Large intestine (tissue), 3 donors: ENCODE measurements around the gene ARMCX2. TPM values are rescaled to one million over a fixed set of nuclear protein-coding genes. Genes with fewer than 3 reads are reported as not detected.
"Not testable (repeated sequence)": the region's sequence is repeated elsewhere in the genome, so short reads cannot be mapped to it uniquely, and the experiment has no call there.

Experiments
- DNase-seq, 2 donors: peaks; one replicate each; pipeline versions ENCODE4 v3.0.0 to v3.0.0-alpha.2; 2013
- H3K27ac ChIP-seq: one replicate; pipeline ENCODE4 v1.5.1; 2013; ENCODE audit warnings: low read length
- H3K27me3 ChIP-seq: 2 replicates; pipeline ENCODE4 v1.6.1; 2013; ENCODE audit warnings: low read length; ENCODE audit not compliant: control insufficient read depth, insufficient read depth
- H3K36me3 ChIP-seq: 2 replicates; pipeline ENCODE4 v1.6.1; 2013; ENCODE audit warnings: low read length; ENCODE audit not compliant: control insufficient read depth, insufficient read depth
- H3K4me1 ChIP-seq: one replicate; pipeline ENCODE4 v1.6.1; 2013; ENCODE audit warnings: low read length; ENCODE audit not compliant: control insufficient read depth, insufficient read depth
- H3K4me3 ChIP-seq: one replicate; pipeline ENCODE4 v1.5.1; 2013; ENCODE audit warnings: low read length
- H3K9me3 ChIP-seq: one replicate; pipeline ENCODE4 v1.6.1; 2013; ENCODE audit warnings: mild to moderate bottlenecking, low read depth, low read length, moderate library complexity; ENCODE audit not compliant: control insufficient read depth
- WGBS: methylation state at CpG from one replicate; pipeline ENCODE4 v1.1.5; 2013; ENCODE audit warnings: low lambda C conversion rate; ENCODE audit not compliant: insufficient coverage; 5-methylcytosine and 5-hydroxymethylcytosine counted together
- polyA plus RNA-seq: library from polyadenylated mRNA; unstranded; fragments of 120-200 nt; gene quantifications from one replicate; pipeline ENCODE4 v1.2.1, GENCODE V29; 2013

The ARMCX2 gene
- polyA plus RNA-seq, 1 donor, result 39.7 TPM

DNA sequence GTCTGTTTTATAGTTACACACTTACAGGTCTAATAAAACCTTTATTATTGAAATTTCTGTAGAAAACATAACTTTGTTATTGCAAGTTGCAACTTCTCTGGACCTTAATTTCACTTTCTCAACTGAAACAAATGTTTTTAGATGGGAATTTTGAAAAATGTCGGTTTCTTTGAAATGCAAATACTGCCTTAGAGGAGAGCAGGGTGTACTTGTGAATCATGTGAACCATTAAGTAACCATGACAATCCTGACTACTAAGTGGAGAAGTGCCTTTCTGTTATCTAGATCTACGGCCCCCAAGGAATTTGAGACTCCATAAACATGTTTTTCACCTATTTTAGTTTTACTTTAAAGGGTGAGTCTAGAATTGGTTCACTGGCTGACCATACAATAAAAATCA lies 8.5 kb upstream of the ARMCX2 start:
- no peaks in the 10 kb centered on the region for H3K4me1 ChIP-seq
- H3K9me3 ChIP-seq, result no peaks in the 10 kb centered on the region
- H3K4me3 ChIP-seq, result no peak overlapping the region
- no peak for DNase-seq
- no CpG with 5 or more reads among the region's 2 CpGs for WGBS
- H3K36me3 ChIP-seq, result no peaks in the 10 kb centered on the region
- no peak overlapping the region for H3K27ac ChIP-seq
- H3K27me3 ChIP-seq, result no peaks in the 10 kb centered on the region

DNA sequence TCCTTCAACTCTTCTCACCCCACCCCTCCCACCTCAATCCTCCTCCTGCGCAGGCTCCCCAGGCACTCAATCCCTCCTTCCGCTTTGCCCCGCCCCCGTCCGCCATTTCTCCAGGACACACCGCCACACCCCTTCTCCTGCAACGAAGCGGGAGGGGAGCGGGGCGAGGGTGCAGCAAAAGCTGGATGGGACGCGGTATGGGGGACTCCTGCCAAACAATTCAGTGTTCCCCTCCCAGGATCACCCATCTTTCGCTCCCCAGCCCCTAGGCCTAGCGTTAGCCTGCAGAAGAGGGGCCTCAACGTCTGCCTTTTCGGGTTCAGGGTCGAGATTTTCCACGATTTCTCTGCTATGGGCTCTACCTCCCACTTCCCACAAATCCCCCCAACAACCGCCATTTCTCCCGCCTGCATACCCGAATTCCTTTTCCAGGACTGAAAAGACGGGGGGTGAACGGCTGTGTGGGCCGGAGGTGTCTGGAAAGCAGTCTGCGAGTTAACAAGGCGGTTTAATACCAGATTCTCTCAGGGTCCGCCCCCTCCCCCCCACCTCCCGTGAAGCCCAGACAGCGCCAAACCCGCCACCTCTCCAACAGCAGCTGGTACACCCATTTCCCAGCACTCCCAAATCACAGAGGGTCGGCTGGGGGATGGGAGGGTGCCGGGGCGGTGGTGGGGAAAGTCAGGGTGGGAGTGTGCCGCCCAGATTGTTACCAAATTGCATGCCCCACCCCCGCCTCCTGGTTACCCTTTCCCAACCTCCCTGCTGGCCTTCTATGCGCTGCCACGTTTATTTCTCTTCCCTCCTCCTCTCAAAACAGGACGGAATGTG lies 774 bp downstream of the ARMCX2 start:
- WGBS, result no CpG with 5 or more reads among the region's 38 CpGs
- DNase-seq, result peak; percentile 60 to 70
- no peaks in the 10 kb centered on the region for H3K4me1 ChIP-seq
- peaks cover 9% of the 10 kb centered on the region for H3K36me3 ChIP-seq
- H3K27ac ChIP-seq, result peak overlapping the region; percentile 52
- peak overlapping the region; percentile 80 for H3K4me3 ChIP-seq
- no peaks in the 10 kb centered on the region for H3K9me3 ChIP-seq
- no peaks in the 10 kb centered on the region for H3K27me3 ChIP-seq

DNA sequence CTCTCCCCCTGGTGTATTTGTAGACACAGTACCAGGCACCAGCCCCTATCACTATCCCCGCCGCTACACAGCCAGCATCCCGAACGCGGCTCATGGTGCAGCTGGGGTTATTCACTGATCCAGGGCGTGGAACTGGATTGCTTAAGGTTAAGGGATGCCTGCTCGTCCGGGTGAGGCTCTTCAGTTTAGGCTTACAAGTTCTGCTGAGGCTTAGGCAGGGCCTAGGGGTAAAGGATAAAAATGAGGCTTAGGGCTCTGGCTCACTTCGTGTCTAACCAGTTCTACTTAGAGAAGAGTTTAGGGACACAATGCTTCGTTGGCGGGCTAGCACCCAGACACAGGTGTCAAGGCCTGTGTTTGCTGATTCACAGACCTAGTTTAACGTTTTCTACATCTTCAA lies 2.2 kb downstream of the ARMCX2 start:
- whole genome bisulfite sequencing, result 100% methylated on average over 2 of the region's 12 CpGs

DNA sequence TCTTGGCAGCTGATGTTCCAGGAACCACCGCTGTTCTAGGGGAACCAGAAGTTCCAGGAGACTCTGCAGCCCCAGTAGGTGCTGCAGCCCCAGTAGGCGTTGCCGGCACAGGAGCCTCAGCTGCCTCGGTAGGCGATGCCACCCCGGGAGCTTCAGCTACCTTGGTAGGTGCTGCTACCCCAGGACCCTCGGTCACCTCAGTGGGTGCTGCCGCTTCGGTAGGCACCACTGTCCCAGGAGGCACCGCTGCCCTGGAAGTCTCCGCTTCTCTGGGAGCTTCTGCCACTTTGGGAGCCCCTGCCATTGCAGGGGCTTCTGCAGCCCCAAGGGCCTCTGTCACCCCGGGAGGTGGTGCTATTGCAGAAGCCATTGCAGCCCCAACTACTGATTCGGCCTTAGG lies 2.8 kb downstream of the ARMCX2 start:
- DNase-seq, result no peak
- WGBS, result no CpG with 5 or more reads among the region's 13 CpGs
- no peaks in the 10 kb centered on the region for H3K9me3 ChIP-seq
- H3K36me3 ChIP-seq, result peaks cover 9% of the 10 kb centered on the region
- H3K4me1 ChIP-seq, result no peaks in the 10 kb centered on the region
- H3K27ac ChIP-seq, result no peak overlapping the region
- no peak overlapping the region for H3K4me3 ChIP-seq
- no peaks in the 10 kb centered on the region for H3K27me3 ChIP-seq

More for the DNA sequence above, 2.2 kb downstream of the ARMCX2 start:
- DNase-seq, result no peak
- H3K4me3 ChIP-seq, result no peak overlapping the region
- no peaks in the 10 kb centered on the region for H3K27me3 ChIP-seq
- no peak overlapping the region for H3K27ac ChIP-seq
- no peaks in the 10 kb centered on the region for H3K4me1 ChIP-seq
- no peaks in the 10 kb centered on the region for H3K9me3 ChIP-seq
- H3K36me3 ChIP-seq, result peaks cover 9% of the 10 kb centered on the region

DNA sequence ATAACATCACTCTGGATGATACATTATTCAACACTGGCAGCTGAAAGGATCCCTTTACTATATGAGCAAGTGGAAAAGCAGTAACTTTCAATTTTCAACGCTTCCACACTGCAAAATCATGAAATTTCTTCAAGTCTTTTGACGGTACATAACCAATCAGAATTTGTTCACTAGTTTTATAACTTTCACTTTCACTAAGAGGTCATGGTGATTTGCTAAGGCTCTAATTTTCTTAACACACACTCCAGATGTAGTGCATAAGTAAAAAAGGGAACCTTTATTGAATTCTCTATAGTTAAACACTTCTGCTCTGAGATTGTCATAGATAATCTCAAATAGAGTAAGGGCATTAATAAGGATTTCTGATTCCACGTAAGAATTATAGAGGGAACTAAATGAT lies 4.1 kb downstream of the ARMCX2 start:
- no peaks in the 10 kb centered on the region for H3K27me3 ChIP-seq
- no peak for DNase-seq
- H3K4me3 ChIP-seq, result no peak overlapping the region

DNA sequence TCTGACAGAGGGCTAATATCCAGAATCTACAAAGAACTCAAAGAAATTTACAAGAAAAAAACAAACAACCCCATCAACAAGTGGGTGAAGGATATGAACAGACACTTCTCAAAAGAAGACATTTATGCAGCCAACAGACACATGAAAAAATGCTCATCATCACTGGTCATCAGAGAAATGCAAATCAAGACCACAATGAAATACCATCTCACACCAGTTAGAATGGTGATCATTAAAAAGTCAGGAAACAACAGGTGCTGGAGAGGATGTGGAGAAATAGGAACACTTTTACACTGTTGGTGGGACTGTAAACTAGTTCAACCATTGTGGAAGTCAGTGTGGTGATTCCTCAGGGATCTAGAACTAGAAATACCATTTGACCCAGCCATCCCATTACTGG lies 11.9 kb downstream of the ARMCX2 start:
- H3K27ac ChIP-seq, result not testable (repeated sequence)

More for the DNA sequence above, 4.1 kb downstream of the ARMCX2 start:
- Histone ChIP-seq H3K36me3 (peaks cover 9% of the 10 kb centered on the region), H3K9me3 (no peaks in the 10 kb centered on the region), H3K27ac (no peak overlapping the region), H3K4me1 (no peaks in the 10 kb centered on the region)
- no CpG with 5 or more reads among the region's 3 CpGs for WGBS

DNA sequence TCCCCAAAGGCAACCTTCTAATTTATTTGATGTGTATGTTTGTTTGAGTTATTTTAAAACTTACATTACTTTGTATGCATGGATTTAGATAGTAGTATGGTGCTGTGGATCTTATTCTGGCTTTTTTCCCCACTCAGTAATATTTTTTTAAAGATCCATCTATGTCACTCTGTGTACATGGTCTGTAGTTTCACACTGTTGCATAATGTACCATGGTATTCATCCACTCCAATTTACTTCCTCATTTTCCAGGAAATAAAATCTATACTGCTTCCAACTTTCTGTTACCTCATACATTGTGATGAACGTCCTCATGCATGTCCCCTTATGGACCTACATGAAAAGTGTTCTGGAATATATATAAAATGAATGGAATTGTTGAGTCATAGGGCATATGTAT lies 17.6 kb downstream of the ARMCX2 start:
- DNase-seq, result no peak

More for the DNA sequence above, 11.9 kb downstream of the ARMCX2 start:
- not testable (repeated sequence) for H3K4me3 ChIP-seq, H3K9me3 ChIP-seq, DNase-seq, H3K27me3 ChIP-seq, H3K4me1 ChIP-seq, H3K36me3 ChIP-seq

DNA sequence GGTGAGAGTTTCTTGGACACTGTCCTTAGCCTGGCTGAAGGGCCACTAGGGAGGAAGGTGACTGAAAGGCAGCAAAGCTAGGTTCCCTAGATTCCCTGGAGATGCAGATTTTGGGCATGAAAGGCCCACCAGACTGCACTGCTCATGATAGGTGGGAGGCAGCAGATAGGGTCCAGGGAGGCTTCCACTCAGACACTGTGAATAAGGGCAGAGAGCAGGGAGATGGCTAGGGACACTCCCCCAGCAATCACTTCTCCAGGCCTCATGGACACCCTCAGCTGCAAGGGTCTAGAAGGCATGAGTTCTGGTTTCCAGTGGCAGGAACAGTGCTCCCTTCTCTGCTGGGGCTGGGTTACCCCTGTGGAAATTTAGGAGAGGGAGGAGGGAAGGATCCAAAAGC lies 20.1 kb downstream of the ARMCX2 start:
- no peaks in the 10 kb centered on the region for H3K27me3 ChIP-seq
- no peaks in the 10 kb centered on the region for H3K36me3 ChIP-seq
- DNase-seq, result no peak
- H3K9me3 ChIP-seq, result no peaks in the 10 kb centered on the region
- H3K4me3 ChIP-seq, result no peak overlapping the region
- H3K27ac ChIP-seq, result no peak overlapping the region
- H3K4me1 ChIP-seq, result no peaks in the 10 kb centered on the region

More for the DNA sequence above, 17.6 kb downstream of the ARMCX2 start:
- no peaks in the 10 kb centered on the region for H3K4me1 ChIP-seq
- H3K27me3 ChIP-seq, result no peaks in the 10 kb centered on the region
- H3K9me3 ChIP-seq, result no peaks in the 10 kb centered on the region
- H3K4me3 ChIP-seq, result no peak overlapping the region
- H3K27ac ChIP-seq, result no peak overlapping the region
- no CpG with 5 or more reads among the region's 1 CpG for WGBS
- no peaks in the 10 kb centered on the region for H3K36me3 ChIP-seq

DNA sequence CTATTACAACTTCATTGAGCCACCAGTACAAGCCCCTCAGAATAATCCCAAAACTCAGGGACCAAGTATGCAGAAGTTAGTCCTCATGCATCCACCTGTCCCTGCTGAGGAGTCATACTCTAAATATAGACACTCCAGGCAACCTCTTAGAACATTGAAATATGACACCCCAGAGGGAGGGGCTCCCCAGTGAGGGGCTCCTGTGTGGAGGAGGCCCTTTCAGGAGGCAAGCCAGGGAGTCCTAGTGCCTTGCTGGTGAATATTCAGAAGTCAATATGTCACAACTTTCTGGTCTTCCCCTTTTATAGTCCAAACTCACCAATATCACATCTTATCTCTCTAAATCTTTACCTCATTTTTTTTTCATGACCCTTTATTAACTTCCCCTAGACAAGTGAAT lies 40.3 kb downstream of the ARMCX2 start:
- no peak overlapping the region for H3K27ac ChIP-seq
- peaks cover 3% of the 10 kb centered on the region for H3K36me3 ChIP-seq
- no peak overlapping the region for H3K4me3 ChIP-seq
- no peaks in the 10 kb centered on the region for H3K9me3 ChIP-seq
- no peak for DNase-seq
- no peaks in the 10 kb centered on the region for H3K27me3 ChIP-seq
- H3K4me1 ChIP-seq, result peaks cover 9% of the 10 kb centered on the region

DNA sequence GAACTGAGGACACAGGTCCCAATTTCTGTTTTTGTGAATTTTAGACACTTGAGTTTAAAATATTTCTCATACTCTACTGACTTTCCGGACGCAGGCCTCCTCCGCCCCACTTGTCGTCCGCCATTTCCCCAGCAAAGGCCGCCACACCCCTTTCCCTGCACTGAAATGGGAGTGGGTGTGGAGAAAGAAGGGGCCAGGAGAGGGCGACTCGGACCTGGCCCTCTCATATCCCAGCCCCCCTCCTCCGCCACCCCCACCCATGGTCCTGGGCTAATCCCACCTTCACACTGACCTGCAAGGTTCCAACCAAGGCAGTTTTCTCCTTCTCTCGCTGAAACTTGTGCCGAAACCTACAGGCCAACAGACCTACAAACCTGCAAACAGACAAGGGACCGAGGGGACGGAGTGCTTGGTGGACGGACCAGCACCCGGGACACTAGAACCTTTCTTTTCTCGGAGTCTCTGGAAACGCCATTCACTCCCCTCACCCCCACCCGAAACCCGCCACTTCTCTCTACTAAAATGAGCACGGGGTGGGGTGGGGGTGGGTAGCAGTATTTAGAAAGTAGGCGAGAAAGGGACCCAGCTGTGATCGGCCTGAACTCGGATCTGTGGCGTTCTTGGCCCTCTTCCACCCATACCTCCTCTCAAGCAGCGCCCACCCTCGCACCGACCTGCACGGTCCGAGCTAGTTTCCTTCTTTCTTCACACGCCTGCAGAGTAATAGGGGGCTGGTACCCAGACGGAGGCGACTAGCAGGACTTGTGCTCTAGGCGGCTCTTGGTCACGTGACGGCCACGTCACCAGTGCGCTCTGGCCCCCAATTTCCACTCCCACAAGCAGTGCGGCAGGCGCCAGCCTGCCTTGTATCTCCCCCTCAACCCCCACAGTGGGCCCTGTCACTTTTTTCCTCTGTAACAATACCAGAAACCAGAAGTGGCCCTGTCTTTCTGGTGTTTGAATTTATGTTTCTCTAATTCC lies 42.1 kb downstream of the ARMCX2 start, which contains the start of gene ARMCX6:
Gene ARMCX6, minus strand, starts transcription at position 790 of the 981 bp plus-strand sequence. CDS start 1,380 bp downstream, outside the sequence.
- Histone ChIP-seq H3K27ac (peak within 1 kb of the TSS; percentile 90), H3K36me3 (peaks cover 3% of the 10 kb centered on the region), H3K4me1 (peaks cover 9% of the 10 kb centered on the region), H3K27me3 (no peaks in the 10 kb centered on the region), H3K4me3 (peak within 1 kb of the TSS; percentile 72), H3K9me3 (no peaks in the 10 kb centered on the region)
- no CpG with 5 or more reads among the region's 39 CpGs for WGBS
- peak; percentile 81 to 86 for DNase-seq
